K562 (cell line): ENCODE data around the gene MMGT1. TPM values are rescaled to one million over a fixed set of nuclear protein-coding genes. Genes with fewer than 3 reads are reported as not detected.

Experiments
- ATAC-seq: fragments of 200-7000 bp; cut with Tn5 transposase; 3 replicates; pipeline ENCODE4 v1.9.1; 2020; ENCODE audit warnings: moderate library complexity
- BruUV-seq: library from RNA; stranded (reverse); fragments of 400-500 nt; replicated peaks from 2 replicates; lab custom pipeline; 2021; lab: Mats Ljungman, UMichigan
- CTCF ChIA-PET: fragments of 300-600 bp; formaldehyde crosslinking; extraction: SDS; loops from one replicate; lab custom pipeline; 2021; ENCODE audit warnings: low intra/inter-chr PET ratio; lab: Yijun Ruan, JAX
- POLR2A ChIA-PET: fragments of 300-600, 350-650 bp; sonication (Branson Sonifier 250); formaldehyde crosslinking; extraction: SDS; loops from one replicate; lab custom pipeline; 2021; ENCODE audit warnings: antibody characterized with exemption, inconsistent platforms; lab: Yijun Ruan, JAX
- DNase-seq, 4 experiments: peaks; one replicate each; pipeline versions ENCODE4 v3.0.0 to v3.0.0-alpha.2; 2011 to 2018; ENCODE audit warnings: low spot score in 3 of 4, mixed read lengths in 3 of 4; ENCODE audit errors: extremely low read depth in 1 of 4
- FAIRE-seq: peaks from 2 replicates; lab custom pipeline; 2011; peaks lifted over from hg19 to GRCh38; lab: Jason Lieb, UNC
- H2AFZ ChIP-seq: 2 replicates; pipeline ENCODE4 v1.6.0; 2011; ENCODE audit warnings: low read depth, low read length, control low read depth, inconsistent platforms
- H3K27ac ChIP-seq: fragments of 200-600 bp; 3 replicates; pipeline ENCODE4 v1.8.0; 2011; ENCODE audit warnings: low read depth, mild to moderate bottlenecking, control low read depth, inconsistent platforms, low read length, moderate library complexity, mixed read lengths; ENCODE audit errors: extremely low read depth
- H3K27me3 ChIP-seq, 2 experiments: fragments of 300-600 bp in 1 of 2; 2 replicates in 1 of 2; 3 replicates in 1 of 2; pipeline versions ENCODE4 v1.6.0 to v1.8.0; 2011; ENCODE audit warnings: inconsistent platforms in 2 of 2, low read length in 2 of 2, mild to moderate bottlenecking in 1 of 2, mixed read lengths in 1 of 2, moderate library complexity in 1 of 2; ENCODE audit not compliant: control insufficient read depth in 2 of 2, insufficient read depth in 2 of 2
- H3K36me3 ChIP-seq: fragments of 300-600 bp; 3 replicates; pipeline ENCODE4 v1.8.0; 2011; ENCODE audit warnings: mild to moderate bottlenecking, low read length, inconsistent platforms; ENCODE audit not compliant: control insufficient read depth, insufficient read depth
- H3K4me1 ChIP-seq, 2 experiments: fragments of 200-600 bp in 1 of 2; replicated peaks in 1 of 2; 2 replicates in 1 of 2; 3 replicates in 1 of 2; pipeline versions ENCODE4 v1.5.1 to v1.8.0; 2011; ENCODE audit warnings: inconsistent platforms in 2 of 2, low read length in 2 of 2, mild to moderate bottlenecking in 1 of 2, mixed read lengths in 1 of 2, moderate library complexity in 1 of 2; ENCODE audit not compliant: control insufficient read depth in 2 of 2, insufficient read depth in 2 of 2
- H3K4me2 ChIP-seq: 2 replicates; pipeline ENCODE4 v1.6.1; 2011; ENCODE audit warnings: low read length, control low read depth, inconsistent platforms, mixed read lengths; ENCODE audit not compliant: insufficient read depth
- H3K4me3 ChIP-seq: fragments of 200-600 bp; sonication (generic), shearing (Covaris generic); 2 replicates; pipeline ENCODE4 v1.5.1; 2016; ENCODE audit warnings: control low read depth, inconsistent platforms
- H3K79me2 ChIP-seq: fragments of 200-600 bp; 3 replicates; pipeline ENCODE4 v1.8.0; 2011; ENCODE audit warnings: low read length, inconsistent platforms; ENCODE audit not compliant: control insufficient read depth, insufficient read depth
- H3K9ac ChIP-seq, 2 experiments: 2 replicates each; pipeline versions ENCODE4 v1.6.0 to v1.6.1; 2011; ENCODE audit warnings: low read depth in 2 of 2, low read length in 2 of 2, control low read depth in 1 of 2, inconsistent platforms in 1 of 2, mild to moderate bottlenecking in 1 of 2, mixed read lengths in 1 of 2; ENCODE audit not compliant: insufficient read depth in 1 of 2
- H3K9me1 ChIP-seq: one replicate; pipeline ENCODE4 v1.6.0; 2011; ENCODE audit warnings: inconsistent platforms, mild to moderate bottlenecking, low read length, moderate library complexity; ENCODE audit not compliant: control insufficient read depth, insufficient read depth
- H3K9me3 ChIP-seq: replicated peaks from 2 replicates; pipeline ENCODE4 v1.5.1; 2011; ENCODE audit warnings: low read depth, low read length, inconsistent platforms; ENCODE audit not compliant: control insufficient read depth, insufficient read depth
- H4K20me1 ChIP-seq: replicated peaks from 2 replicates; pipeline ENCODE4 v1.6.1; 2011; ENCODE audit warnings: low read length, inconsistent platforms, mixed read lengths; ENCODE audit not compliant: control insufficient read depth, insufficient read depth
- BRF1 ChIP-seq: IDR thresholded peaks from 3 replicates; pipeline ENCODE4 v1.6.1; 2011; ENCODE audit warnings: borderline replicate concordance, mild to moderate bottlenecking; ENCODE audit not compliant: insufficient read length; ENCODE audit errors: extremely low read depth
- CHD4 ChIP-seq: fragments of 200-600 bp; sonication (generic); IDR thresholded peaks from 3 replicates; pipeline ENCODE4 v1.6.1; 2012; ENCODE audit warnings: low read depth, mild to moderate bottlenecking, mixed read lengths, low read length, inconsistent platforms; ENCODE audit not compliant: insufficient read depth, insufficient replicate concordance, poor library complexity, severe bottlenecking
- DPF2 ChIP-seq: fragments of 450-650 bp; IDR thresholded peaks from 2 replicates; pipeline ENCODE4 v1.6.1; 2016
- E2F3 ChIP-seq: fragments of 250-450 bp; sonication (Bioruptor Pico); IDR thresholded peaks from 2 replicates; pipeline ENCODE4 v1.4.0; 2020; ENCODE audit warnings: mild to moderate bottlenecking
- EWSR1 ChIP-seq: fragments of 450-650 bp; IDR thresholded peaks from 2 replicates; pipeline ENCODE4 v1.6.1; 2018; ENCODE audit warnings: borderline replicate concordance, mild to moderate bottlenecking, low read depth, moderate library complexity; ENCODE audit not compliant: partially characterized antibody
- HDAC1 ChIP-seq, 2 experiments: fragments of 450-650 bp; IDR thresholded peaks; 2 replicates each; pipeline ENCODE4 v1.6.1; 2016 to 2017; ENCODE audit warnings: inconsistent platforms in 1 of 2, mild to moderate bottlenecking in 1 of 2, moderate library complexity in 1 of 2
- HES1 ChIP-seq: fragments of 450-650 bp; IDR thresholded peaks from 2 replicates; pipeline ENCODE4 v1.6.1; 2016; ENCODE audit warnings: low read depth, mild to moderate bottlenecking, moderate library complexity
- MTF1 ChIP-seq: fragments of 250-450 bp; sonication (Bioruptor Pico); IDR thresholded peaks from 2 replicates; pipeline ENCODE4 v1.9.0; 2021; ENCODE audit warnings: moderate library complexity, mild to moderate bottlenecking, inconsistent platforms, borderline replicate concordance
- NR2C2 ChIP-seq, 2 experiments: fragments of 200-800 bp in 1 of 2; sonication (Bioruptor generic) in 1 of 2; sonication (generic) in 1 of 2; formaldehyde crosslinking in 1 of 2; IDR thresholded peaks; 2 replicates each; pipeline versions ENCODE4 v1.6.1 to v1.8.0; 2016 to 2022; ENCODE audit warnings: mild to moderate bottlenecking in 1 of 2, missing compliant biosample characterization in 1 of 2, missing genetic modification characterization in 1 of 2, missing genetic modification reagents in 1 of 2
- RFX7 ChIP-seq: fragments of 250-450 bp; sonication (Bioruptor Pico); IDR thresholded peaks from 2 replicates; pipeline ENCODE4 v1.5.1; 2021; ENCODE audit warnings: mild to moderate bottlenecking
- SREBF2 ChIP-seq: sonication (generic); formaldehyde crosslinking; IDR thresholded peaks from 2 replicates; pipeline ENCODE4 v1.4.0; 2020; ENCODE audit warnings: mild to moderate bottlenecking, missing genetic modification reagents
- UBTF ChIP-seq, 2 experiments: IDR thresholded peaks; 2 replicates each; pipeline ENCODE4 v1.6.1; 2012; ENCODE audit warnings: improper control_type of control experiment in 2 of 2, low read depth in 2 of 2, low read length in 2 of 2, borderline replicate concordance in 1 of 2
- ZBTB1 ChIP-seq: sonication (generic); formaldehyde crosslinking; IDR thresholded peaks from 2 replicates; pipeline ENCODE4 v1.8.1; 2023; ENCODE audit warnings: missing genetic modification reagents, low read depth, mild to moderate bottlenecking, borderline replicate concordance
- ZSCAN32 ChIP-seq: fragments of 450-650 bp; formaldehyde crosslinking; IDR thresholded peaks from 2 replicates; pipeline ENCODE4 v1.4.0; 2020; ENCODE audit warnings: mild to moderate bottlenecking, moderate library complexity
- WGBS: fragments of 100-300 bp; shearing (Covaris generic); methylation state at CpG from one replicate; pipeline ENCODE4 v1.1.6; 2016; ENCODE audit warnings: low coverage, mixed read lengths; ENCODE audit not compliant: insufficient coverage; ENCODE audit errors: missing lambda C conversion rate; 5-methylcytosine and 5-hydroxymethylcytosine counted together
- in situ Hi-C: fragments of 300-500 bp; cut with MboI; formaldehyde crosslinking; loops from 4 replicates; pipeline ENCODE4 v1.15.0; 2018; ENCODE audit warnings: inconsistent platforms, mixed read lengths
- intact Hi-C: fragments of 100-400 bp; cut with micrococcal nuclease; formaldehyde crosslinking; loops from 2 replicates; pipeline ENCODE4 v1.14.2; 2022
- polyA plus RNA-seq, 8 experiments: library from polyadenylated mRNA; depleted of rRNA in 4 of 8; stranded (reverse) in 5 of 8; unstranded in 3 of 8; fragments of >200 nt; fragmentation: Nextera tagmentation in 2 of 8; fragmentation: Illumina TruSeq in 1 of 8; extraction: Ambion mirVana in 2 of 8; extraction: Trizol in 1 of 8; gene quantifications; 2 replicates each; pipeline versions ENCODE4 v1.2.1 to v1.2.3, GENCODE V29; 2011 to 2014; ENCODE audit warnings: inconsistent platforms in 1 of 8, missing spikeins in 1 of 8
- total RNA-seq, 7 experiments: library from RNA; depleted of rRNA in 6 of 7; stranded (reverse); fragments of >200 nt in 6 of 7; fragmentation: Illumina TruSeq in 2 of 7; extraction: Trizol in 2 of 7; gene quantifications; 2 replicates each; pipeline versions ENCODE4 v1.2.1 to v1.2.3, GENCODE V29; 2011 to 2021; ENCODE audit warnings: low replicate concordance in 1 of 7

Gene MMGT1
- total and polyA plus RNA-seq, 9 of the 15 experiments (the other 6 are each of a cell fraction or from before 2014, with no cell fraction given), result 11.3 to 25.4 (median 22.5) TPM

- in situ Hi-C loops, result no loop called here
- WGBS, result 4% methylated on average over 7 of the region's 7 CpGs
- peaks cover 7 to 34% of the 10 kb centered on the region in 2 experiments for H3K4me1 ChIP-seq
- H4K20me1 ChIP-seq, result no peaks in the 10 kb centered on the region
- H3K9me3 ChIP-seq, result no peaks in the 10 kb centered on the region
- no peak for ATAC-seq
- BruUV-seq, result no TSS peak
- CTCF ChIA-PET, result no interaction called here
- peak overlapping the region; percentile 82 for H3K4me3 ChIP-seq
- no peaks in the 10 kb centered on the region for H3K27me3 ChIP-seq
- H3K9ac ChIP-seq, result peak overlapping the region; percentile 70 to 98; a peak in 3 of 4 replicates
- peaks cover 33% of the 10 kb centered on the region for H3K79me2 ChIP-seq
- intact Hi-C loops, result no loop called here
- H3K4me2 ChIP-seq, result peak overlapping the region; percentile 90
- DNase-seq, result peak in 1 of 4 experiments; percentile 4
- no peaks in the 10 kb centered on the region for H3K9me1 ChIP-seq
- peak overlapping the region; percentile 96 for H2AFZ ChIP-seq
- POLR2A ChIA-PET, result interaction anchor here (1.0 to 1.9 kb wide), 2 partner anchors 8 to 11 kb away, joined by 4 to 9 read pairs; partner anchors contain the start of gene MMGT1
- no peaks in the 10 kb centered on the region for H3K36me3 ChIP-seq
- FAIRE-seq, result no peak
- TF ChIP-seq CHD4, result no peak
- TF ChIP-seq UBTF (IDR thresholded peaks at IDR 0.05; ENCODE audit: borderline replicate concordance in 1 of 2, low read depth in 2 of 2, low read length in 2 of 2), result no peak
- TF ChIP-seq SREBF2 (CRISPR knock-in tag), result no peak
- TF ChIP-seq E2F3 (CRISPR knock-in tag), result no peak
- no peak for TF ChIP-seq EWSR1
- TF ChIP-seq RFX7, result no peak
- no peak for TF ChIP-seq HES1
- TF ChIP-seq DPF2, result peak; percentile 21; the same call in 1 of the 2 replicates
- TF ChIP-seq MTF1 (CRISPR knock-in tag), result no peak
- no peak for TF ChIP-seq NR2C2 (CRISPR knock-in tag; IDR thresholded peaks at IDR 0.05)
- peak; percentile 49 for TF ChIP-seq NR2C2 (tag; IDR thresholded peaks at IDR 0.05)
- TF ChIP-seq ZBTB1, result no peak
- no peak for TF ChIP-seq BRF1
- TF ChIP-seq ZSCAN32, result no peak
- TF ChIP-seq HDAC1 (IDR thresholded peaks at IDR 0.05), result no peak
- TF ChIP-seq, all 486 proteins: peak for 2
- H3K27ac ChIP-seq, result peak overlapping the region; percentile 71
Observed at GRCh38 chrX:135984791-135985156, 11.0 kb upstream of the MMGT1 start.
